DOHH2 (cell line): ENCODE measurements around the gene COL20A1.
"Not testable (repeated sequence)": the region's sequence is repeated elsewhere in the genome, so short reads cannot be mapped to it uniquely, and the experiment has no call there.

Experiments used
- CTCF ChIP-seq: fragments of 200-600 bp; sonication (generic); IDR thresholded peaks from one replicate; pipeline ENCODE4 v1.5.1; 2014; ENCODE audit warnings: antibody characterized with exemption, mild to moderate bottlenecking, low read depth, low read length; ENCODE audit not compliant: poor library complexity, severe bottlenecking
- EZH2phosphoT487 ChIP-seq: fragments of 200-600 bp; sonication (generic); IDR thresholded peaks from 2 replicates; pipeline ENCODE4 v1.6.1; 2017; ENCODE audit warnings: borderline replicate concordance, mild to moderate bottlenecking, antibody characterized with exemption, low read length, moderate library complexity, mixed read lengths

GRCh38 chr20:63335060-63335459 lies 42.1 kb downstream of the COL20A1 start:
- TF ChIP-seq CTCF, EZH2phosphoT487: not testable (repeated sequence)
